Gastroesophageal sphincter (tissue), 3 donors: Measurements from ENCODE around the gene PCDHGA12.
"Not testable (repeated sequence)": the region's sequence is repeated elsewhere in the genome, so short reads cannot be mapped to it uniquely, and the experiment has no call there.

Experiments
- POLR2A ChIP-seq, 2 donors: fragments of 450-650 bp; IDR thresholded peaks; one replicate each; pipeline ENCODE4 v1.6.1; 2017; ENCODE audit warnings: antibody characterized with exemption in 2 of 2, mild to moderate bottlenecking in 2 of 2, moderate library complexity in 1 of 2
- TF ChIP-seq, protein P1 (sequence below), 4 experiments: fragments of 200-600 bp in 2 of 4; fragments of 450-650 bp in 2 of 4; sonication (generic) in 1 of 4; IDR thresholded peaks; one replicate each; pipeline ENCODE4 v1.5.1; 2017 to 2019; ENCODE audit warnings: antibody characterized with exemption in 4 of 4, mild to moderate bottlenecking in 2 of 4, moderate library complexity in 2 of 4

GRCh38 chr5:141415275-141415618 lies 15.1 kb upstream of the PCDHGA12 start:
- TF ChIP-seq POLR2A (IDR thresholded peaks at IDR 0.05) = not testable (repeated sequence)
- TF ChIP-seq, protein P1, sequence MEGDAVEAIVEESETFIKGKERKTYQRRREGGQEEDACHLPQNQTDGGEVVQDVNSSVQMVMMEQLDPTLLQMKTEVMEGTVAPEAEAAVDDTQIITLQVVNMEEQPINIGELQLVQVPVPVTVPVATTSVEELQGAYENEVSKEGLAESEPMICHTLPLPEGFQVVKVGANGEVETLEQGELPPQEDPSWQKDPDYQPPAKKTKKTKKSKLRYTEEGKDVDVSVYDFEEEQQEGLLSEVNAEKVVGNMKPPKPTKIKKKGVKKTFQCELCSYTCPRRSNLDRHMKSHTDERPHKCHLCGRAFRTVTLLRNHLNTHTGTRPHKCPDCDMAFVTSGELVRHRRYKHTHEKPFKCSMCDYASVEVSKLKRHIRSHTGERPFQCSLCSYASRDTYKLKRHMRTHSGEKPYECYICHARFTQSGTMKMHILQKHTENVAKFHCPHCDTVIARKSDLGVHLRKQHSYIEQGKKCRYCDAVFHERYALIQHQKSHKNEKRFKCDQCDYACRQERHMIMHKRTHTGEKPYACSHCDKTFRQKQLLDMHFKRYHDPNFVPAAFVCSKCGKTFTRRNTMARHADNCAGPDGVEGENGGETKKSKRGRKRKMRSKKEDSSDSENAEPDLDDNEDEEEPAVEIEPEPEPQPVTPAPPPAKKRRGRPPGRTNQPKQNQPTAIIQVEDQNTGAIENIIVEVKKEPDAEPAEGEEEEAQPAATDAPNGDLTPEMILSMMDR (IDR thresholded peaks at IDR 0.05) = not testable (repeated sequence)
